NCI-H2107 (cell line): Measurements from ENCODE around the gene ILKAP.

ENCODE experiments used
- DNase-seq: peaks from one replicate; lab custom pipeline; 2025; lab: John Stamatoyannopoulos, UW

ILKAP gene

DNA sequence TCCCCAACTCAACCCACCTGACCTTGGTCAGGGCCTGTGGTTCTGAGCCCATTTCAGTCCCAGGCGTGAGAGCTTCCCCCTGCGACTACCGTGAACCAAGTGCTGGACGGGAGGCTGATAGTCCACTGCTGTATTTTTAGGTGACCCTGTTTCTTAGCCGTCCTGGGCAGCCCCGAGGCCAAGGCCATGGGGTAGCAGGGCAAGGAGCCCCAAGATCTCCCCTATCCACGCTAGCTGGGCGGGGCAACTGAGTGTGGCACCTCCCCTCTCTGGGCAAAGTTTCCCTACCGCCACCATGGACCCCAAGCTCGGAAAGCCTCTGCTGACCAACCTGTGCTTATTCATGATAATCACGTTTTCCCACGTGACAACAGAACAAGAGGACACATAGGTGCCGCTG is 65.6 kb downstream of the ILKAP start:
- DNase-seq, result no peak

DNA sequence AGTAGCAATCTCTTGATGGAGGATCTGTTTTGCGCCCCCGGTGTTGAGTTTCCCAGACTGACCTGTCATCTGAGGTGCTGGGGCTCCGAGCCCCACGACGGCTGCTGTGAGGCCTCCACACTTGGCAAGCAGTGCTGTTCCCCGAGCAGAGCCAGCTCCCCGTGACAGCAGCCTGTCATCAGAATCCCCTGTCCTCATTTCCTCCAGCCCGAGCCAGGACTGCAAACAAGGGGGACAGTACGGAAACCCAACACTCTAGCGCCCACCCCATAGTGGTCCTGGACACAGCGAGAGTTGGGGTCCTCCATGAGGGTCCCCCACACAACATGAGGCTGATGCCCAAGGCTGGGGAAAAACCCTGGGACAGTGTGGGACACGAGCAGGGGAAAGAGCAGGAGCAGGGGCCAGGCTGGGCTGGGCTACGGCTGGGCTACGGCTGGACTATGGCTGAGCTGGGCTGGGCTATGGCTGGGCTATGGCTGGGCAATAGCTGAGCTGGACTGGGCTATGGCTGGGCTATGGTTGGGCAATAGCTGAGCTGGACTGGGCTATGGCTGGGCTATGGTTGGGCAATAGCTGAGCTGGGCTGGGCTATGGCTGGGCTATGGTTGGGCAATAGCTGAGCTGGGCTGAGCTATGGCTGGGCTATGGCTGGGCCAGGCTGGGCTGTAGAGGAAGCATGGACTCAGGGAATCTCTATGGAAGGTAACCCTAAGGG is 66.5 kb downstream of the ILKAP start:
- DNase-seq, result no peak

DNA sequence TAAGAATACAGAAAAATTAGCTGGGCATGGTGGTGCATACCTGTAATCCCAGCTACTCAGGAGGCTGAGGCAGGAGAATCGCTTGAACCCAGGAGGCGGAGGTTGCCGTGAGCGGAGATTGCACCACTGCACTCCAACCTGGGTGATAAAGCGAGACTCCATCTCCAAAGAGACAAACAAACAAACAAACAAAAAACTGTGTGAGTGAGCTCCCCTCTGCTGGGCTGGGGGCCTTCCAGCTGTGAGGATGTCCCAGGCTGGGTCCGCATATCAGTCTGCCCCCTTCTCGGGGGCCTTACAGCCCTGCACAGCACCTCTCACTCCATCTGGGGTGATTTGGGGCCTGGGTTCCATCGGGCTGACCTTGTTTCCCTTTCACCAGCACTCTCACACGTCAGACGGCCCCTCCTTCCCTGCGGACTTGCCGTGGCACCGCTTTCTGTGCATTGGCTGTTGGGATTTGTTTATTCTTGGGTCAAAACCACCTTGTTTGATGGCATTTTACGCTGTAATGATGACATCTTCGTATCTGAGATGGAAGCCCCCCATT is 67.8 kb downstream of the ILKAP start:
- DNase-seq, result no peak

DNA sequence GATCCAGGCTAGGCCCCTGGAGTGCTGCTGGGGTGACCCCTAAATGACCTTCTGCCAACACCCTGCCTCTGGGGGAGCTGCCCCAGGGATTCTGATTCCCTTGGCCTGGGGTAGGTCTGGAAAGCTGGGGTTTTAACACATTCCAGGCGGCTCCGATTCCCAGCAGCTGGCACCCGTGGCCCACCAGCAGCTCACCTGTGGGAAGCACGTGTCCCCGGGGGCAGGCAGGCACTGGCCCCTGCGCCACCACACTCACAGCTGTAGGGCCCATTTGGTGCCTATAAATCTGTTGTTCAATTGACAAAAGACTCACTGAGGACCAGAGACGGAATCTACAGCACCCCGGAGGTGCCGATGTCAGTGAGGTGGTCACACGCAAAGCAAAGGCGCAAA is 69.1 kb downstream of the ILKAP start:
- no peak for DNase-seq

DNA sequence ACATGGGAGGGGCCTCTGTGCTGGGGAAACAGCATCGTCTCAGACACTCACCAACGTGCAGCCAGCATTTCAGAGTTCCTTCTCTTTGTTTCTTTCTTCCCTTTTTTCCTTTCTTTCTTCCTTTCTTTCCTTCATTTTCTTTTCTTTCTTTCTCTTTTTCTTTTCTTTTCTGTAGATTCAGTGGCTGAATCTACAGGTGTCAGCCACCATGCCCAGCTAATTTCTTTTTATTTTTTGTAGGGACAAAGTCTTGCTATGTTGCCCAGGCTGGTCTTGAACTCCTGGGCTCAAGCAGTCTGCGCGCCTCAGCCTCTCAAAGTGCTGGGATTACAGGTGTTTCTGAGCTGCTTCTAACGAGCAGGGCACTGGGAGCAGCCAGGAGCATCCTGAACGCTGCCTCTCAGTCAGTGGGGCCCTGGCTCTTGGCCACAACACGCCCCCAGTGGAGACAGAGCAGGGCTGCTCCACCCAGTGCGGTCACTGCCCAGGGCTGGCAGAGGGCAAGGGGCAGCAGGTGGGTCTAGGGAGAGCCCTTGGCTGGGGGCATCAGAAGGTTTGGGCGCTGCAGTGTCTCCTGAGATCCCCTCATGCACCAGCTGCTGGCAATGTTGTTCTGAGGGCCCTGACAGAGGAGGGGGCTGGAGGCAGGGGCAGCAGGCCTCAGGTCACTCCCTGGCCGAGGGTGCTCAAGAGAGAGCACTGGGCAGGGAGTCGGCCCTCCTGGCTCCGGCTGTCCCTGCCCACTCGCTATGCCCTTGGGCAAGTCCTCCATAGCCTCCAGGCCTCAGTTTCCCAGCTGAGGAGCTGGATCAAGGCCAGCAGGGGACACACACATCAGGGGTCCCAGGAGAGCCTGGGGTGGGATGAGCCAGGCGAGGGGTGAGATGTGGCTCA is 69.7 kb downstream of the ILKAP start:
- no peak for DNase-seq

DNA sequence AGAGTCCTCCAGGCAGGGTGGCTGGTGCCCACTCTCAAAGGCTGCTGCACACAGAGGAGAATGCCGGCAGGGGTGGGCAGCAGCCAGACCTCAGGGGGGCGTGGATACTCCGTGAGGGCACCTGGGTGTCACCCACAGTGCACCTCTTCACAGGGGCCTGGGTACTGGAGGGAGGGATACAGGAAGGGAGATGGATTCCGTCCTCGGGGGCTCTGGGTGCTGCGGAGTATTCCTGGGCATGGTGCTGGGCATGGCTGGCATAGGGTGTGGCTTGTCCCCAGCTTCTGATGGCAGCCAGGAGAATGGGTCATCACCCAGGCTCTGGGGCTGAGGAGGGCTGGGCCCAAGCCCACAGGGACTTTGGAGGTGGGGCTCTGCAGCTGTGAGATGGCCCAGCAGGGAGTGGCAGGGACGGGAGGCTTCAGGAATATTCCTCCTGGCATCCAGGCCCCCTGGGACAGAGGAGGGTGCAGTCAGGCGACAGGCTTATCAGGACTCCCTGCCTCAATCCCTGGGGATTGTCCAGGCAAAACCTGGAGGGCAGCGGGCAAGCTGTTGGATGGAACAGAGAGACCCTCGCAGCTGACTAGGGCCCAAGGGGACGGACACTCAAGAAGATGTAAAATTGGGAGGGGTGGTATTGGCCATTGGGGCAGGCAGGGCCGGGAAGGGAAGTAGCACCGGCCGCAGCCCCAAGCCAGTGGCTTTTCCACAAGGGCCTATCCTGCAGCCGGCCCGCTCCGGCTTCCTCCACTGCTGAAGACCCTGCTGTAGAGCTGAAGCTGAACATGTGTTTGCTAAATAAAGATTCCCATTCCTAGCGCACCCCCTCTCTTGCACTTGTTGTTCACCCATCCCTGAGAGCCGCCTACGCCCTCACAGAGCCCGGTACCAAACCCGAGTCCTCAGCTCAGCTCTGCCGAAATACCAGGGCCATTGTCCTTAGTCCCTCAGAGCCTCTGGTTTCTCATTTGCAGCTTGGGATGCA is 70.7 kb downstream of the ILKAP start:
- DNase-seq, result no peak

DNA sequence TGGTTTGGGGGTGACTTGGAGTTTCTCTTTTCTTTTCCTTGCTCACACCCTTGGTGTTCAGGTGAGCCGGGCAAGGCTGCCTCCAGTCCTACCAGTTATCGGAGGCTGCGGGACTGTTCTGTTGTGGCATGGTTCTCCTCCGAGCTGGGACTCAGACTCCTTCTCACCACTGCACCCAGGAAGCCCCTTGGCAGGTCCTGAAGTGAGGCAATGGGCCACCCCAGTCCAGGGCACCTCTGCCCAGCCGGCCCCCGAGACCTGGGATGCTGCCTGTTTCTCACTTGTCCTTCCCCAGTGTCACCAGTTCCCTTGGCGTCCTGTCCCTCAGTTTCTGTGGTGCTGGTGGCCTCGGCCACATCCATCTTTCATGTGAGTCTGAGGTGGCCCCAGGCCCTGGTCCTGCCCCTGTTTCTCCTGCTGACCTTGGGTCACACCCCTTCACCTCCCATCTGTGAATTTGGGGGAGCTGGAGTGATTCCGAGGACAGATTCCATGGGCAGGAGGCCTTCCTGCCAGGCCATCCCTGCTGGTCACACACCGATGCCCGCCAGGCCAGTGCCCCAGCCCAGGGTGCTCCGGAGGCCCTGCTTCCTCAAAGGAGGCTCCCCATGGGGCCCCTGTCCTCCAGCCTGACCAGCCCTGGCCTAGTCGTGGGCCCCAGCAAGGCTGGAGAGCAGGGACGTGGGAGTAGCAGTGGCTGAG is 71.6 kb downstream of the ILKAP start:
- no peak for DNase-seq

DNA sequence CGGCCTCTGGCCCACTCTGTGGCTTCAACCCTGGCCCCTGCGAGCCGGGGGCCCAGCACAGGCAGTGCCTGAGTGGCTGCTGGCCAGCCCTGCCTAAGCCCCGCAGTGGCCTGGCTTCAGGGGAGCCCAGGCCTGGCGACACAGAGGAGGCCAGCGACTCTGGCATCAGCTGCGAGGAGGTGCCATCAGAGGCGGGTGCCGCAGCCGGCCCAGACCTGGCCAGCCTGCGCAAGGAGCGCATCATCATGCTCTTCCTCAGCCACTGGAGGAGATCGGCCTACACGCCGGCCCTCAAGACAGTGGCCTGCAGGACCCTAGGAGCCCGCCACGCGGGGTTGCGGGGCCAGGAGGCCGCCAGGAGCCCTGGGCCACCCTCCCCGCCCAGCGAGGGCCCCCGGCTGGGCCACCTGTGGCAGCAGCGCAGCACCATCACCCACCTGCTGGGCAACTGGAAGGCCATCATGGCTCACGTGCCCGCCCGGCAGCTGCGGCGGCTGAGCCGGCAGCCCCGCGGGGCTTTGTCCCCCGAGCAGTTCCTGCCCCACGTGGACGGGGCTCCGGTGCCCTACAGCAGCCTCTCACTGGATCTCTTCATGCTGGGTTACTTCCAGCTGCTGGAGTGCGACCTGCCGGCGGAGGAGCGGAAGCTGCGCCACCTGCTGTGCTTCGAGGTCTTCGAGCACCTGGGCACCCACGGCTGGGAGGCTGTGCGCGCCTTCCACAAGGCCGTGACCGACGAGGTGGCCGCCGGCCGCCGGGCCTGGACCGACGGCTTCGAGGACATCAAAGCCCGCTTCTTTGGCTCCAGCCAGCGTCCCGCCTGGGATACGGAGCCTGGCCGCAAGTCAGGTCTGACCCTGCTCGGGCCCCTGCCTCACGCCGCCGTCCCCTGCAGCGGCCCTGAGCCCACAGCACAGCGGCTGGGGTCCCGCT is 72.5 kb downstream of the ILKAP start:
- no peak for DNase-seq

DNA sequence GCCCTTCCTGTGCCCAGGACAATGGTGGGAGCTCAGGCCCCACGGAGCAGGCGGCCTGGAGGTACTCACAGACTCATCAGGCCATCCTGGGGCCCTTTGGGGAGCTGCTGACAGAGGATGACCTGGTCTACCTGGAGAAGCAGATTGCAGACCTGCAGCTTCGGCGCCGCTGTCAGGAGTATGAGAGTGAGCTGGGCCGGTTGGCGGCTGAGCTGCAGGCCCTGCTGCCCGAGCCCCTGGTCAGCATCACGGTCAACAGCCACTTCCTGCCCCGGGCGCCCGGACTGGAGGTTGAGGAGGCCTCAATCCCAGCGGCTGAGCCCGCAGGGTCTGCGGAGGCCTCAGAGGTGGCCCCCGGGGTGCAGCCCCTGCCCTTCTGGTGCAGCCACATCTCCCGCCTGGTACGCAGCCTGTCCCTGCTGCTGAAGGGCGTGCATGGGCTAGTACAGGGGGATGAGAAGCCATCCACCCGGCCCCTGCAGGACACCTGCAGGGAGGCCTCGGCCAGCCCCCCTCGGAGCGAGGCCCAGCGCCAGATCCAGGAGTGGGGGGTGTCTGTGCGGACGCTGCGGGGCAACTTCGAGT is 73.3 kb downstream of the ILKAP start:
- no peak for DNase-seq

DNA sequence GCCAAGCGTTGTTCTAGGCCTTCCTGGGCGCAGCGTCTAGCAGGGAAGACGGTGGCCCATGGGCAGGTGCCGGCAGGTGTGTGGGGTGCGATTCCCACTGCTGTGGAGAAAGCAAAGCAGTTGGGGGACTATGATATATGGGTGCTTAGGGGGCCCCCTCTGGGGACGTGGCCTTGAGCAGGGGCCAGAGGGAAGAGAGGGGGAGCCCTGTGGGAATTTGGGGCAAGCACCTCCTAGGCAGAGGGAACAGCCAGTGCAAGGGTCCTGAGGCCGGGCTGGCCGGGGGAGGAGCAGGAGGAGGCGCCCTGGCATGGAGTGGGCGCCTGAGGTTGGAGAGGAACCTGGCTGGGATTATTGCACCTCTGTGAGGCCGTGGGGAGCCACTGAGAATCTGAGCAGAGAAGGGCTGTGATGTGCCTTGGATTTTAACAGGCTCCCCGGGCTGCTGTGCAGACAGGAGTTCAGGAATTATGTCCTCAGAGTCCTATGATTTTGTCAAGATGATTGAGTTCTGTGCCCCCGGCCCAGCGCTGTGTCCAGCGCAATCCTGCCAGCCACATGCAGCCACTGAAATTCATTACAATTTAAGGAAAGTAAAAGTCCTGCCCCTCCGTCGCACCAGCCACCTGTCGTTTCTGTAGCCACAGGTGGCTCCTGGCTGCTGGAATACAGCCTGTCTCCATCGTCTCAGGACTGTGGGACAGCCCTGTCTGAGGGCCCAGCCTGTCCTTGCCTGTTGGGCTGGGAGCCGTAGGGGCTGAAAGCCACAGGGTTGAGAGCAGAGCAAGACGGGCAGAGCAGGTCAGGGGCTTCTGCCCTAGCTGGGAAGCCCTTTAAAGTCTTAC is 74.1 kb downstream of the ILKAP start:
- no peak for DNase-seq

DNA sequence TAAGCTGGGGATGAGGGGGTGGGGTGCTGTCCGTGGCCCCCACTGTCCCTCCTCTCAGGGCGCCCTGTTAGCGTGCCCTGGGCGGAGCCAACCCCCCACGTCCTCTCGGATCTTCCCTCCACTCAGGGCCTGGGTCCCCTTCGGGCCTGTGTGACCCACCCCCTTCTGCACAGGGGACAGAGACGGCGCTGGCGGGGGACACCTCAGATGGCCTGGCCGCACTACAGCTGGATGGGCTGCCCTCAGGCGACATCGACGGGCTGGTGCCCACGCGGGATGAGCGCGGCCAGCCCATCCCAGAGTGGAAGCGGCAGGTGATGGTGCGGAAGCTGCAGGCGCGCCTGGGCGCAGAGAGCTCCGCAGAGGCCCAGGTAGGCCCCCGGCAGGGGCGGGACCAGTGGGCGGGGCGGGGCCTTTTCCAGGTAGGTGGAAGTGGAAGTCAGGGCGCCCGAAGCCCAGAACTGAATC is 74.9 kb downstream of the ILKAP start:
- DNase-seq, result no peak

DNA sequence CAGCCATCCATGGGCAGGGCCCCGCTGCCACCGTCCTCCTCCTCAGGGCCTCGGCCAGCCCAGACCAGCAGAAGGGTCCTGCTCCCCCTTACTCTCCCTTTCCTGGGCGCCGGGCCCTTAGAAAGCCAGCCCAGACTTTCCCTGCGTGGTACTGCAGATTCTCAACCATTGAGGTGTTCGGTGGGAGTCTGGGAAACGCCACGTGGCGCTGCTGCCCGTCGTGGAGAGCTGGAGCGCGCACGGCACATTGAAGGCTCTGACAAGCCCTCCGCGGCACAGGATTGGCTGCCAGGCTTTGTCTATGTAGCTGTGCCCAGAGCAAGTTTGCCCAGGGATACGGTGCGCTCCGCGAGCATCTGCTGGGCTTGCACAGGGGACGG is 75.4 kb downstream of the ILKAP start:
- no peak for DNase-seq

DNA sequence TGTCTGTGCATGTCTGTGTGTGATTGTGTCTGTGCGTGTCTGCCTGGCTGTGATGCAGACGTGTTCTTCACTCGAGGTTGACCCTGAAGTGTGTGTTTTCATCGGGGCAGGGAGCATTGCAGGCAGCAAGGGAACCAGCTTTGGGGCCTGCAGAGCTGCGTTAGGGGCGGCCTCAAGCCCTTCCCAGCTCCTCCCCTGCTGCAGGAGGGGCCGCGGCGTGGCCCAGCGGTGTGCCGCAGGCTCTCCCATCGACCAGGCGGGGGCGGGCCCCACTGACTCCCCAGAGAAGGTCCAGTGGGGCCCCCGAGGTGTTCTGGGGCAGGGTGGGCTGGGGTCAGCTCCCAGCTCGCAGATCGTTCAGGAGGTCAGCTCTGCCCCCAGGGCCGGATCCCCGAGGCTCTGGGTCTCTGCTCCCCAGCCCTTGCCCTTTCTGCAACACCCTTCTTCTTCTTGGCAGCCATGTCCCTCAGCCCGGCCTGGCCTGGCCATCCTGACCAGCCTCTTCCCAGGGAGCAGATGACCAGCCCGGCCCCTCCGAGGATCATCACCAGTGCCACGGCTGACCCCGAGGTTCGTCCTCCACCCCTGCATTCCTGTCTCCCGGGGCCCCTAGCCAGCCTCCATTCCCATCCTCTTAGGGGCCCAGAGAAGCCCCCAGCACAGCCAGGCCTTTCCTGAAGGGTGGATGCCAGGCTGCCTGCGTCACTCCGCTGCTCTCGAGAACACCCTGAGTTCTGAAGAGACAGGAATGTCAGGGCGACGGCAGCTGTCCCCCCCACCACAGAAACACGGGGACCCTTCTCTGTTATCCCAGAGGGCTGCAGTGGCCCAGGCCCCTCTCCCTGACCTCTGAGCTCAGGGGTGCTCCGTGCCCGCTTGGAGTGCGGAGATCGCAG is 76.1 kb downstream of the ILKAP start:
- no peak for DNase-seq

DNA sequence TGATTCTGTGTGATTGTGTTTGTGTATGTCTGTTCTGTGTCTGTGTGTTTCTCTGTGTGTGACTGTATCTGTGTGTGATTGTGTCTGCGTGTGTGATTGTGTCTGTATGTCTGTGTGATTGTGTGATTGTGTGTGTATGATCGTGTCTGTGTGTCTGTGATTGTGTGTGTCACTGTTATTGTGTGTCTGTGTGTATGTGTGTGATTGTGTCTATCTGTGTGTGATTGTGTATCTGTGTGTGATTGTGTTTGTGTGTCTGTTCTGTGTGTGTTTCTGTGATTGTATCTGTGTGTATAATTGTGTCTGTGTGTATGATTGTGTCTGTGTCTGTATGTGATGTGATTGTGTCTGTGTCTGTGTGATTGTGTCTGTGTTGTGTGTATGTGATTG is 76.7 kb downstream of the ILKAP start:
- no peak for DNase-seq

DNA sequence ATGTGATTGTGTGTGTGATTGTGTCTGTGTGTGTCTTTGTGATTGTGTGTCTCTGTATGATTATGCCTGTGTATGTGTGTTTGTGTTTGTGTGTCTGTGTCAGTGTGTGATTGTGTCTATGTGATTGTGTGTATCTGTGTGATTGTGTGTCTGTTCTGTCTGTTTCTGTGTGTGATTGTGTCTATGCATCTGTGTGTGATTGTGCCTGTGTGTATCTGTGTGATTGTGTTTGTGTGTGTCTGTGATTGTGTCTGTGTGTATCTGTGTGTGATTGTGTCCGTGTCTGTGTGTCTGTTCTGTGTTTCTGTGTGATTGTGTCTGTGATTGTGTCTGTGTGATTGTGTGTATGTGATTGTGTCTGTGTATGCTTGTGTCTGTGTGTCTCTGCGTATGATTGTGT is 77.2 kb downstream of the ILKAP start:
- DNase-seq, result no peak

DNA sequence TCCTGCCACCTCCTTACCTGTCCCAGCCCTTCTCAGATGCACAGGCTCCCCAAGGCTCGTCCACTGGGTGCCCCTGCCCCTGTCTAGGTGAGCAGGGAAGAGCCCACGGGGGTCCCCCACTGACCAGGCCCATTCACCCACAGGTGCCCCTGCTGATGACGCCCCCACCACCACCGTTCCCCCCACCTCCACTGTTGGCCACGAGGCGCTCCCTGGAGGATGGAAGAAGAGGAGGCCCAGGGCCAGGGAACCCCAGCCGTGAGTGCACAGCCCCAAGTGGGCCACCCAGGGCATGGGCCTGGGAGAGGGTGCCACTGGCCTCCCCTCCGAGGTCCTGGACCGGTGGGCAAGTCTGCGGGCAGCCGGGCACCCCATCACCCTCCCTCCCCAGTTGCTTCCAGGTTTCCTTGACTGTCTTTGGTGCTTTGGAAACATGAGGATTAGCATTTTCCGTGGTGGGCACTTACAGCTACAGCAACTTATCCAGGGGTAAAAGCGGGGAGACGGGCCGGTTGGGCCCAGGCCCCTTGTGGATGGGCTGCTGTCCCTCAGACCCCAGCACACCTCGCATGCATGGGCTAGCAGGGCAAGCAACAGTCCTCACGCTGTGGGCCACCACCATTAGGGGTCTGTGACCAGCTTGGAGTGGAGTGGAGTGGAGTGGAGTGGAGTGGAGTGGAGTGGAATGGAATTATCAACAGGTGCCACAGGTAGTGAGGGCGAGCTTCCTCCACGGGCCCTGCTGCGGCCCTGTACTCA is 78.2 kb downstream of the ILKAP start:
- no peak for DNase-seq
